ENCODE results near the gene HACL1.
"Not testable (repeated sequence)": the region's sequence is repeated elsewhere in the genome, so short reads cannot be mapped to it uniquely, and the experiment has no call there.

The HACL1 gene

GRCh38 chr3:15623535-15624440 is 22.4 kb upstream of the HACL1 start:
- Histone ChIP-seq H3K79me1 (ENCODE audit: low read length) (no peaks in the 10 kb centered on the region), H3K9me3 (ENCODE audit: insufficient read depth, low read depth, low read length) (peaks cover 1% of the 10 kb centered on the region), H3K18ac (ENCODE audit: low read length) (no peak overlapping the region), H4K91ac (ENCODE audit: low read depth, low read length) (no peak overlapping the region), H4K8ac (ENCODE audit: low read depth, low read length) (no peak overlapping the region), H2BK120ac (ENCODE audit: insufficient read depth, low read length, poor library complexity) (no peak overlapping the region), H2AK5ac (ENCODE audit: low read length) (no peak overlapping the region), H3K9ac (ENCODE audit: low read length) (no peak overlapping the region), H4K12ac (ENCODE audit: low read depth, low read length) (no peak overlapping the region), H2AFZ (ENCODE audit: insufficient read depth, low read length, poor library complexity) (no peak overlapping the region), H3K36me3 (ENCODE audit: control insufficient read depth in 1 of 2, insufficient read depth in 2 of 2, low read length in 2 of 2) (peaks cover 0 to 2% of the 10 kb centered on the region in 2 experiments), H3K4me1 (ENCODE audit: control insufficient read depth in 1 of 2, insufficient read depth in 2 of 2, low read length in 2 of 2) (no peaks in the 10 kb centered on the region), H3K4me2 (ENCODE audit: low read length) (no peak overlapping the region), H2BK12ac (ENCODE audit: low read length) (no peak overlapping the region), H3K4me3 (ENCODE audit: low read depth, low read length) (no peak overlapping the region), H3K27ac (ENCODE audit: low read depth, low read length) (no peak overlapping the region), H3K4ac (ENCODE audit: low read depth, low read length) (no peak overlapping the region), H3K14ac (ENCODE audit: low read length) (no peak overlapping the region), H3K79me2 (ENCODE audit: control insufficient read depth, insufficient read depth, low read length, poor library complexity) (no peaks in the 10 kb centered on the region), H3K27me3 (ENCODE audit: insufficient read depth, low read length) (no peaks in the 10 kb centered on the region), H3K23ac (ENCODE audit: low read length) (no peak overlapping the region), H2BK5ac (ENCODE audit: low read depth, low read length, poor library complexity) (no peak overlapping the region)
- no CpG with 5 or more reads among the region's 4 CpGs for WGBS (ENCODE audit: extremely low coverage, insufficient coverage, insufficient read length)
- DNase-seq: peak in 1 of 2 donors; percentile 17

GRCh38 chr3:15619659-15620464 is 18.5 kb upstream of the HACL1 start:
- H2BK12ac ChIP-seq (ENCODE audit: low read length); H3K18ac ChIP-seq (ENCODE audit: low read length); H3K4me3 ChIP-seq (ENCODE audit: low read depth, low read length); H3K27me3 ChIP-seq (ENCODE audit: insufficient read depth, low read length); H3K14ac ChIP-seq (ENCODE audit: low read length); H3K4me2 ChIP-seq (ENCODE audit: low read length); H3K9me3 ChIP-seq (ENCODE audit: insufficient read depth, low read depth, low read length); H3K9ac ChIP-seq (ENCODE audit: low read length); H3K23ac ChIP-seq (ENCODE audit: low read length); H4K12ac ChIP-seq (ENCODE audit: low read depth, low read length); H2BK120ac ChIP-seq (ENCODE audit: insufficient read depth, low read length, poor library complexity); H2AK5ac ChIP-seq (ENCODE audit: low read length); H3K4me1 ChIP-seq (ENCODE audit: control insufficient read depth in 1 of 2, insufficient read depth in 2 of 2, low read length in 2 of 2); H4K8ac ChIP-seq (ENCODE audit: low read depth, low read length); H4K91ac ChIP-seq (ENCODE audit: low read depth, low read length); H3K36me3 ChIP-seq (ENCODE audit: control insufficient read depth in 1 of 2, insufficient read depth in 2 of 2, low read length in 2 of 2); H3K27ac ChIP-seq (ENCODE audit: low read depth, low read length); H3K79me1 ChIP-seq (ENCODE audit: low read length); H2AFZ ChIP-seq (ENCODE audit: insufficient read depth, low read length, poor library complexity); H2BK5ac ChIP-seq (ENCODE audit: low read depth, low read length, poor library complexity); H3K4ac ChIP-seq (ENCODE audit: low read depth, low read length); H3K79me2 ChIP-seq (ENCODE audit: control insufficient read depth, insufficient read depth, low read length, poor library complexity); DNase-seq: not testable (repeated sequence)
- WGBS (ENCODE audit: extremely low coverage, insufficient coverage, insufficient read length): no CpG with 5 or more reads among the region's 8 CpGs

- no peak overlapping the region for H3K14ac ChIP-seq (ENCODE audit: low read length)
- peaks cover 1% of the 10 kb centered on the region for H3K9me3 ChIP-seq (ENCODE audit: insufficient read depth, low read depth, low read length)
- no peak overlapping the region for H4K8ac ChIP-seq (ENCODE audit: low read depth, low read length)
- no peak for DNase-seq
- no peak overlapping the region for H2AFZ ChIP-seq (ENCODE audit: insufficient read depth, low read length, poor library complexity)
- H3K4me1 ChIP-seq (ENCODE audit: control insufficient read depth in 1 of 2, insufficient read depth in 2 of 2, low read length in 2 of 2): no peaks in the 10 kb centered on the region
- no peak overlapping the region for H3K9ac ChIP-seq (ENCODE audit: low read length)
- H3K27ac ChIP-seq (ENCODE audit: low read depth, low read length): no peak overlapping the region
- H4K91ac ChIP-seq (ENCODE audit: low read depth, low read length): no peak overlapping the region
- no peak overlapping the region for H3K4me3 ChIP-seq (ENCODE audit: low read depth, low read length)
- no peaks in the 10 kb centered on the region for H3K79me2 ChIP-seq (ENCODE audit: control insufficient read depth, insufficient read depth, low read length, poor library complexity)
- H2BK5ac ChIP-seq (ENCODE audit: low read depth, low read length, poor library complexity): no peak overlapping the region
- no peak overlapping the region for H3K23ac ChIP-seq (ENCODE audit: low read length)
- H2AK5ac ChIP-seq (ENCODE audit: low read length): no peak overlapping the region
- H3K18ac ChIP-seq (ENCODE audit: low read length): no peak overlapping the region
- no peak overlapping the region for H2BK120ac ChIP-seq (ENCODE audit: insufficient read depth, low read length, poor library complexity)
- H3K79me1 ChIP-seq (ENCODE audit: low read length): no peaks in the 10 kb centered on the region
- no peaks in the 10 kb centered on the region for H3K27me3 ChIP-seq (ENCODE audit: insufficient read depth, low read length)
- no CpG with 5 or more reads among the region's 6 CpGs for WGBS (ENCODE audit: extremely low coverage, insufficient coverage, insufficient read length)
- no peak overlapping the region for H4K12ac ChIP-seq (ENCODE audit: low read depth, low read length)
- peaks cover 0 to 2% of the 10 kb centered on the region in 2 experiments for H3K36me3 ChIP-seq (ENCODE audit: control insufficient read depth in 1 of 2, insufficient read depth in 2 of 2, low read length in 2 of 2)
- no peak overlapping the region for H3K4me2 ChIP-seq (ENCODE audit: low read length)
- no peak overlapping the region for H2BK12ac ChIP-seq (ENCODE audit: low read length)
- H3K4ac ChIP-seq (ENCODE audit: low read depth, low read length): no peak overlapping the region
Observed at GRCh38 chr3:15616053-15616452, 14.7 kb upstream of the HACL1 start.

- no peak for DNase-seq
Observed at GRCh38 chr3:15614958-15615357, 13.6 kb upstream of the HACL1 start.

More at GRCh38 chr3:15614958-15615357, 13.6 kb upstream of the HACL1 start:
- no peaks in the 10 kb centered on the region for H3K36me3 ChIP-seq (ENCODE audit: control insufficient read depth in 1 of 2, insufficient read depth in 2 of 2, low read length in 2 of 2)
- no peaks in the 10 kb centered on the region for H3K4me1 ChIP-seq (ENCODE audit: control insufficient read depth in 1 of 2, insufficient read depth in 2 of 2, low read length in 2 of 2)
- H3K23ac ChIP-seq (ENCODE audit: low read length): no peak overlapping the region
- no peaks in the 10 kb centered on the region for H3K9me3 ChIP-seq (ENCODE audit: insufficient read depth, low read depth, low read length)
- no peak overlapping the region for H3K4me2 ChIP-seq (ENCODE audit: low read length)
- no peaks in the 10 kb centered on the region for H3K79me1 ChIP-seq (ENCODE audit: low read length)
- WGBS (ENCODE audit: extremely low coverage, insufficient coverage, insufficient read length): no CpG with 5 or more reads among the region's 1 CpG
- H3K9ac ChIP-seq (ENCODE audit: low read length): no peak overlapping the region
- no peak overlapping the region for H2BK5ac ChIP-seq (ENCODE audit: low read depth, low read length, poor library complexity)
- no peak overlapping the region for H2BK12ac ChIP-seq (ENCODE audit: low read length)
- H3K4ac ChIP-seq (ENCODE audit: low read depth, low read length): no peak overlapping the region
- H3K18ac ChIP-seq (ENCODE audit: low read length): no peak overlapping the region
- no peak overlapping the region for H4K8ac ChIP-seq (ENCODE audit: low read depth, low read length)
- H3K27ac ChIP-seq (ENCODE audit: low read depth, low read length): no peak overlapping the region
- H2AK5ac ChIP-seq (ENCODE audit: low read length): no peak overlapping the region
- H4K91ac ChIP-seq (ENCODE audit: low read depth, low read length): no peak overlapping the region
- no peak overlapping the region for H2AFZ ChIP-seq (ENCODE audit: insufficient read depth, low read length, poor library complexity)
- no peak overlapping the region for H4K12ac ChIP-seq (ENCODE audit: low read depth, low read length)
- H2BK120ac ChIP-seq (ENCODE audit: insufficient read depth, low read length, poor library complexity): no peak overlapping the region
- no peak overlapping the region for H3K4me3 ChIP-seq (ENCODE audit: low read depth, low read length)
- no peak overlapping the region for H3K14ac ChIP-seq (ENCODE audit: low read length)
- no peaks in the 10 kb centered on the region for H3K79me2 ChIP-seq (ENCODE audit: control insufficient read depth, insufficient read depth, low read length, poor library complexity)
- H3K27me3 ChIP-seq (ENCODE audit: insufficient read depth, low read length): no peaks in the 10 kb centered on the region

Data from trophoblast cell (in vitro differentiated cells and primary cell).